GM18909 (cell line): Measurements from ENCODE around the gene SLC12A9.
A peak's percentile ranks its signal among the peaks of the same experiment; 100 is the strongest.

ENCODE experiments used
- ATAC-seq: cut with Tn5 transposase; IDR thresholded peaks from one replicate; pipeline ENCODE4 v1.9.1; 2021; ENCODE audit warnings: mild to moderate bottlenecking; ENCODE audit not compliant: unreplicated experiment, poor library complexity

SLC12A9 gene

DNA sequence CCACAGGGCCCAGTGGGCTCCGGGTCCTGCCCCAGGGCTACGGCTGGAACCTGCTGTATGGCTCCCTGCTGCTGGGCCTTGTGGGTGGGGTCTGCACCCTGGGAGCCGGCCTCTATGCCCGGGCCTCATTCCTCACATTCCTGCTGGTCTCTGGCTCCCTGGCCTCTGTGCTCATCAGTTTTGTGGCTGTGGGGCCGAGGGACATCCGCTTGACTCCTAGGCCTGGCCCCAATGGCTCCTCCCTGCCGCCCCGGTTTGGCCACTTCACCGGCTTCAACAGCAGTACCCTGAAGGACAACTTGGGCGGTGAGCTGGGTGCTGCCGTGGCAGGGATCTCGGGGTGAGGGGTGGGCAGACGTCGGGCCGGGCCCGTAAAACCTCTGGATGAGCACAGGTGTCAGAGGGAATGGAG, 4.4 kb downstream of the SLC12A9 start:
- no peak for ATAC-seq

DNA sequence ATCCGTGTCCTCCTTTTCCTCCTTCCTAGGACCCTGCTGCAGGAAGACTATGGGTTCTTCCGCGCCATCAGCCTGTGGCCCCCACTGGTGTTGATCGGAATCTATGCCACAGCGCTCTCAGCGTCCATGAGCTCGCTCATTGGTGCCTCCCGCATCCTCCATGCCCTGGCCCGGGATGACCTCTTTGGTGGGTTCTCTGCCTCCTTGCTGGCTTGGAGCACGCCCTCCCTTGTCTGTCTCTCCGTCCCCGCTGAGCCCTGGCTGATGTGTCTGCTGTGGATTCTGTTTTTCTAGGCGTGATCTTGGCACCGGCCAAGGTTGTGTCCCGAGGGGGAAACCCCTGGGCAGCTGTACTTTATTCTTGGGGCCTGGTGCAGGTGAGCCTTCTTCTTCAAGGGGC, 7.3 kb downstream of the SLC12A9 start:
- no peak for ATAC-seq

DNA sequence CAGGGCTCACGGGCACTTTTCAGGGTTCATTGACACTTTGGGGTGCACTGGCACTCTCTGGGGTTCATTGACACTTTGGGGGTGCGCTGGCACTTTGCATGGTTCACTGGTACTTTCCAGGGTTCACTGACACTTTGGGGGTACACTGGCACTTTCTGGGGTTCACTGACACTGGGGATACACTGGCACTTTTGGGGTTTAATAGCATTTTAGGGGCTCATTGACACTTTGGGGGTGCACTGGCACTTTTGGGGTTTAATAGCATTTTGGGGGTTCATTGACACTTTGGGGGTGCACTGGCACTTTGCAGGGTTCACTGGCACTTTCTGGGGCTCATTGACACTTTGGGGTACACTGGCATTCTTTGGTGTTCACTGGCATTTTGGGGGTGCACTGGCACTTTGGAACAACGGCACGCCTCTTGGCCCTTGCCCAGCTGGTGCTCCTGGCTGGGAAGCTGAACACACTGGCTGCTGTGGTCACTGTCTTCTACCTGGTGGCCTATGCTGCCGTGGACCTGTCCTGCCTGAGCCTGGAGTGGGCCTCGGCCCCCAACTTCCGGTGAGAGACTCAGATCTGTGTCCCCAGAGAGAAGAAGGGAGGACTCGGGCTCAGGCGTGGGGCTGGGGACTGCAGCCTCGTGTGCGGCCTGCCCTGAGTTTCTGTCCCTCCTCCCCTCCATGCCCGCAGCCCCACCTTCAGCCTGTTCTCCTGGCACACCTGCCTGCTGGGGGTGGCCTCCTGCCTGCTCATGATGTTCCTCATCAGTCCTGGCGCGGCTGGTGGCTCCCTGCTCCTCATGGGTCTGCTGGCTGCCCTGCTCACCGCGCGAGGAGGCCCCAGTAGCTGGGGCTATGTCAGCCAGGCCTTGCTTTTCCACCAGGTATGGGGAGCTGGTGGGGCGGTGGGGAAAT, 8.4 kb downstream of the SLC12A9 start:
- ATAC-seq = no peak

DNA sequence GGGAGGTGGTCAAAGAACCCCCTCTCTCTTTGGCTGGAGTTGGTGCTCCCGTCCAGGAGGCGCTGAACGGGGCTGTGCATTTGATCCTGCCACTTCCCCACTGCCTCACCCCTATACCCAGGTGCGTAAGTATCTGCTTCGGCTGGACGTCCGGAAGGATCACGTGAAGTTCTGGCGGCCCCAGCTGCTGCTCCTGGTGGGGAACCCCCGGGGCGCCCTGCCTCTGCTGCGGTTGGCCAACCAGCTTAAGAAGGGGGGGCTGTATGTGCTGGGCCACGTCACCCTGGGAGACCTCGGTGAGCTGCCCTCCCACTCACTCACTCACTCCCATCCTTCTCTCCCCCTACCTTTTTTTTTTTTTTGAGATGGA, 9.1 kb downstream of the SLC12A9 start:
- ATAC-seq = no peak

DNA sequence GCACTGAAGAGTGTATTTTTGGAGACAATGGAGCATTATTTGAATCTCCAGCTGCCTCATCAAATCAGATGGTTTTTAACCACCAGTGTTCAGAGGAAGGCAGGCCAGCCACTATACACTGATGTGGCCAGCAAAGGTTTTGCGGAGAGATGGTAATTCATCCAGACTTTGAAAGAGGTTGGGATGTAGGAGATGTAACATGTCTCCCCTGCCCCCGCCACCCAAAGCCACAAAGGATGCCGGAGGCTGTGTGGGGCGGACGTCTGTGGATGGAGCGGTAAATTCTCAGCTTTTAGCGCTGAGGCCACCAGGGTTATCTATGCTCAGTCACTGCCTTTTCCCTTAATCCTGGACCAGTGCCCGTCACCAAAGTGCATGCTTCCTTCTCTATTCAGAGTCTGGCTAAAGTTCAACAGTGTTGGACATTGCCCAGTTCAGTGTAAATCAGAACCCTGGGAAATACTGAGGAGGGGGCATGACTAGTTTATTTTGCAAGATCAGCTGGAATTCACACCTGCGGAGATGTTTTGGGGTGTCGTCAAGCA, 11.0 kb downstream of the SLC12A9 start:
- ATAC-seq = no peak

DNA sequence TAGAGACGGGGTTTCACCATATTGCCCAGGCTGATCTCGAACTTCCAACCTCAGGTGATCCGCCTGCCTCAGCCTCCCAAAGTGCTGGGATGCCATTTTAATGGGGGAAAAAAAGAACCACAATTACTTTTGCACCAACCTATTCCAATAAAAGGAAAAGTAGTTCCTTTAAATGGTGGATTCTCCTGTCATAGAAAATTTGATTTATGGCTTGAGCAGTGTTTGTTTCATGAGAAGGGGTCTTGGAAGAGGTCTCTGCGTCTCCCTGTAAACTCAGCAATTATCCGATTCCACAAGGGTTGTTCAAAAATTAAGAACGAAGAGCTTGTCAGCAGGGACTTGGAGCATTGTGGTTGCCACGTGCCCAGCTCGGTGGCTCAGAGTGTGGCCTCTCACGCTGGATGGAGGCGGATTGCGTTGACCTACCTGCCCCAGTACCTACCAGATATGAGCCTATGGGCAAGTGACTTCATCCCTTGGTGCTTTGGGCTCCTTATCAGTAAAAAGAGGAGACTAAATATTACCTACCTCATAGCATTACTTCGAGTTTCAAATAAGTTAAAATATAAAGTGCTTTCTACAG, 11.8 kb downstream of the SLC12A9 start:
- ATAC-seq = no peak

DNA sequence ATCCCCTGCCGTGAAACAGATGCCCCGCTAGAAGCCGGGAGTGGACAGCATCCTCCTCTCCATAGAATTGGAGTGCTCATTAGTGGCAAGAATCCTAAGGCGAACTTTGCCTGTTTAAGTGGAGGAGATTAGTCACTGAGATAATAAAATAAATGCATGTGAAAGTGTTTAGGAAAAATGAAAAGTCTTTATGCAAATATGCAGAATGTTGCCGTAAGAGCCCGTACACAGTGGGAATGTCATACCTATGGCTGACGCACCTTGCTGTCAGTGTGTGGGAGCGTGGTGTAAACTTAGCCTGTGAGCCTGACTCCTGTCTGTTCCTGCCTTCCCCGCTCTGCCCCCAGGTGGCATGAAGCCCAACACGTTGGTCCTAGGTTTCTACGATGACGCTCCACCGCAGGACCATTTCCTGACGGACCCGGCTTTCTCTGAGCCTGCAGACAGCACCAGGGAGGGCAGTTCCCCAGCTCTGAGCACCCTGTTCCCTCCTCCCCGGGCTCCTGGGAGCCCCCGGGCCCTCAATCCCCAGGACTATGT, 12.9 kb downstream of the SLC12A9 start:
- no peak for ATAC-seq

DNA sequence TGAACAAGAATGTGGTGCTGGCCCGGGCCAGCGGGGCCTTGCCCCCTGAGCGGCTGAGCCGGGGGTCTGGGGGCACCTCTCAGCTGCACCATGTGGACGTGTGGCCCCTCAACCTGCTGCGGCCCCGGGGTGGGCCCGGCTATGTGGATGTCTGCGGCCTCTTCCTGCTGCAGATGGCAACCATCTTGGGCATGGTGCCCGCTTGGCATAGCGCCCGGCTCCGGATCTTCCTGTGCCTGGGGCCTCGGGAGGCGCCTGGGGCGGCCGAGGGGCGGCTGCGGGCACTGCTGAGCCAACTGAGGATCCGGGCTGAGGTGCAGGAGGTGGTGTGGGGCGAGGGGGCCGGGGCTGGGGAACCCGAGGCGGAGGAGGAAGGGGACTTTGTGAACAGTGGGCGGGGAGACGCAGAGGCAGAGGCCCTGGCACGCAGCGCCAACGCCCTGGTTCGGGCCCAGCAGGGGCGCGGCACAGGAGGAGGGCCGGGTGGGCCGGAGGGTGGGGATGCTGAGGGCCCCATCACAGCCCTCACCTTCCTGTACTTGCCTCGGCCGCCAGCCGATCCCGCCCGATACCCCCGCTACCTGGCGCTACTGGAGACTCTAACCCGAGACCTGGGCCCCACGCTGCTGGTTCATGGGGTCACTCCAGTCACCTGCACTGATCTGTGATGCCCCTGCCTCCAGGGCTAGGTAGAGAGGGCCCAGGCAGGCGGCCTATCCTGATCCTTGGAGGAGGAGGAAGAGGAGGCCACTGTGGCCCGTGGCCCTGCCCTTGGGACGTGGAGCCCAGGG, 13.6 kb downstream of the SLC12A9 start:
- no peak for ATAC-seq

DNA sequence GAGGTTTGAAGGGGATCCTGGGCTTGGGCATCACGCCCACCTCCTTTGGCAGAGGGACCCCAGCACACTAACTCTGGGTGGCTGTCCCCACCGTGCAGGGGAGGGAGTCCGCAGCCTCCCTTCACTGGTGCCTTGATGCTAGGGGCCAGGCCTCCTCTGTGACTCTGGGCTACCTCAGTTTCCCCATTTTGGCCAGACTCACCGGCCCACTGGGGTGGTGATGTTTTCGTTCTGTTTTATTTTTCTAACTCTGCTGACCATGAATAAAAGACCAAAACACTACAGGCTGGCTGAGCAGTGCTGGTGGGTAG, 14.2 kb downstream of the SLC12A9 start:
- ATAC-seq = no peak

DNA sequence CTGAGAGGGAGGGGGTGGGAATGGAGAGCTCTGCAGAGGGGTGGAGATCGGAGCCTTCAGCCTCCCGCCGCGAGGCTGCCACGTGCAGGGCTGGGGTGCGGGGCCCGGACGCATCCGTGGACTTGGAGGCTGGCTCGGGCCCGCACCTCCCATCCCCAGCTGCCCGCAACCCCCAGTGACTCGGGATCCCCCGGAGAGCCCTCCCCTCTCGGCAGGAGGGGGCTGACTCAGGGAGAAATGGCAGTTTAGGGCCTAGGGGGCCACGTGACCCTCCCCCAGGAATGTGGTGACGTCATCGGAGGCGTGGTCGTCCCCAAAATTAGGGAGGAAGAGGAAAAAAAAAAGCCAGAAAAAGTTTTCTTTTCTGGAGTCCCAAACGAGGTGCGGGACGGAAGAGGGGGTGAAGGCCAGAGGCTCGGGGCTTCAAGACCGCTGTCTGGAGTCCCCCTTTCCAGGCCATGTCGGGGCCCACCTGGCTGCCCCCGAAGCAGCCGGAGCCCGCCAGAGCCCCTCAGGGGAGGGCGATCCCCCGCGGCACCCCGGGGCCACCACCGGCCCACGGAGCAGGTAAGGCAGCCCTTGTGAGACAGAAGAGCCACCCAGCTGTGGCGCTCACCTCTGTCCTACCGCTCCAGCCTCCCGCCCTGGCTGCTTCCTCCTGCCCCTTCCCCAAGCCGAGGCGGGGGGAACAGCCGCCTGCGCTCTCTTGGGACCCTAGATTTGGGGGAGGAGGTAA, 14.7 kb downstream of the SLC12A9 start, which contains the start of gene TRIP6:
Gene TRIP6, plus strand, starts transcription at position 348 of the 736 bp plus-strand sequence. Its CDS starts 111 bp downstream, at position 459.
- ATAC-seq = peak; percentile 56

DNA sequence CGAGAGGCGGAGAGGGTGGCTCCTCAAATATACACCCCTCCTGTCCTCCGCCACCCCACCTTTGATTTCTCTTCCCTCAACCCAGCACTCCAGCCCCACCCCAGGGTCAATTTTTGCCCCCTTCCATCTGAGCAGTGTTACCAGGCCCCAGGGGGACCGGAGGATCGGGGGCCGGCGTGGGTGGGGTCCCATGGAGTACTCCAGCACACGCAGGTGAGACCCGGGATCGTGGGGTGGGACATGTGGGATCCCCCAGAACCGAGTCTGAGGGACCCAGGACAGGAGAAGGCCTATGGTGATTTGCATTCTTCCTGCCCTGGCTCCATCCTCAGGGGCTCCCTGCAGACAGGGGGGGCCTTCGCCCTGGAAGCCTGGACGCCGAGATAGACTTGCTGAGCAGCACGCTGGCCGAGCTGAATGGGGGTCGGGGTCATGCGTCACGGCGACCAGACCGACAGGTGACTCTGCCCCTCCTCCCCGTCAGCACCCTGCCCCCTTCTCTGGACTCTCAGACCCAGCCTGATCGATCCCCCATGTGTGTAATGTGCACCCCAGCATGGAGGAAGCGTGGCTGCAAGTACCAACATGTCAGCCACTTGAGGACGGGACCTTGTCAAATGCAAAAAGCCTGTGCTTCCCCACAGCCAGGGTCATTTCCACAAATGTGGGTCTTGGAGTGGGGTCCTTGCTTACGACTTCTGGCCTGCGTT, 15.4 kb downstream of the SLC12A9 start:
- peak; percentile 27 for ATAC-seq

DNA sequence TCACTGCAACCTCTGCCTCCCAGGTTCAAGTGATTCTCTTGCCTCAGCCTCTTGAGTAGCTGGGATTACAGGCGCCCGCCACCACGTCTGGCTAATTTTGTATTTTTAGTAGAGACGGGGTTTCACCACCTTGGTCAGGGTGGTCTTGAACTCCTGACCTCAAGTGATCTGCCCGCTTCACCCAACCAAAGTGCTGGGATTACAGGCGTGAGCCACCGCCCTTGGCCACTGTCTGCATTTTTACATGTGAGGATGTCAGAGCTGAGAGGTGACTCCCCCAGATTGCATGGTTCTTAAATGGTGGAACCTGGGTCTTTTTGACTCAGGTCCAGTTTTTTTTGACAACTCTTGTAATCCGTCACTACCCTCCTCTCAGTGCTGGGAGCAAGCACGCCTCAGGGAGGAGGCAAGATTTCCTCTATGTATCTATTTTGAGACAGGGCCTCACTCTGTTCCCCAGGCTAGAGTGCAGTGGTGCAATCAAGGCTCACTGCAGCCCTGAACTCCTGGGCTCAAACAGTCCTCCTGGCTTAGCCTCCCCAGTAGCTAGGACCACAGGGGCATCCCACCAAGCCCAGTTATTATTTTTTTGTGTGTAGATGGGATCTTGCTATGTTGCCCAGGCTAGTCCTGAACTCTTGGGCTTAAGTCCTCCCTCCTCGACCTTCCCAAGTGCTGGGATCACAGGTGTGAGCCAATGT, 21.2 kb downstream of the SLC12A9 start:
- no peak for ATAC-seq

DNA sequence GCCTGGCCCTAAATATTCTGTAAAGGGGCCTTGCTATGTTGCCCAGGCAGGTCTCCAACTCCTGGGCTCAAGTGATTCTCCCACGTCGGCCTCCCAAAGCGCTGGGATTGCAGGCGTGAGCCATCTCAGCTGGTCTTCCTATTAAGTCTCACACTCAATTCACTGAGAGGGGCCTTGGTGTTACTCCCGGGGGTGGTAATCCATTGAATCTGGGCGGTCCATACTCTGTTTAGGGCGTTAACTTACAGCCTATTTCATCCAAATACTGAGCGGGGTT, 21.7 kb downstream of the SLC12A9 start:
- no peak for ATAC-seq

DNA sequence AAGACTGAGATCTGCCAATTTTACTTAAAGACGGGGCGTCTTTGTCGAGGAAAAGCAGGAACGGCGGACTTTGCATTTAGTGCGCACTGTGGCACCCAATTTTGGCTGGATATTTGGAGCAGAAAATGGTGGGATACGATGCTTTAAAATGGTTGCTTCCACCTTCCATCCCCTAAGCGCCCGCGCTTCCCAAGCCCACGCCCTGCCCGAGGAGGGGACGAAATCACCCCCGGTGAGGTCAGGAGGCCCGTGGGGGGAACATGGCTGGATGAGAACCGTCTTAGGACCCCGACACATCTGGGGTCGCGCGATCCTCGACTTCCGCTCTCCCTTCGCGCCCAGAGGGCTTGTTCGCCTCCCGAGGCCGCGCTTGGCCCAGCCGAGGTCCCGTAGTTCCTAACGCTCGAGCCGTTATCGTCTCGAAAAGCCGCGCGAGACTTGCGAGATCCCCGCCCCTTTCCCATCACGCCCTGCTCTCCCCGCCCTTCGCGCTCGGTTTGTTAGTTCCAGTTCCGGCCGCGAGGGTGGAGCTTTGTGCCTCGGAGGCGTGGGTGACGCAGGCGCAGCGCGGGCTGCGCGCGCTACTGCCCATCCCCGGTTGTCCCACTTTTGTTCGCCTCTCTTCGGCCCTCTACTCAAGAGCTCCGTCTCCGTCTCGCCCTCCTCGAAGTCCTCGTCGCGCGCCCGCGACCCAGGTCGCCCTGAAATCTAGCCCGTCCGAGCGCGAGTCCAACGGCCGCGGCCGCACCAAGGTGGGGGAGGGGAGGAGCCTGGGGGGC, 22.3 kb downstream of the SLC12A9 start, which contains the start of gene SRRT:
Gene SRRT, plus strand, starts transcription at position 527 of the 779 bp plus-strand sequence. CDS start 488 bp downstream, outside the sequence.
- peak; percentile 89 for ATAC-seq

DNA sequence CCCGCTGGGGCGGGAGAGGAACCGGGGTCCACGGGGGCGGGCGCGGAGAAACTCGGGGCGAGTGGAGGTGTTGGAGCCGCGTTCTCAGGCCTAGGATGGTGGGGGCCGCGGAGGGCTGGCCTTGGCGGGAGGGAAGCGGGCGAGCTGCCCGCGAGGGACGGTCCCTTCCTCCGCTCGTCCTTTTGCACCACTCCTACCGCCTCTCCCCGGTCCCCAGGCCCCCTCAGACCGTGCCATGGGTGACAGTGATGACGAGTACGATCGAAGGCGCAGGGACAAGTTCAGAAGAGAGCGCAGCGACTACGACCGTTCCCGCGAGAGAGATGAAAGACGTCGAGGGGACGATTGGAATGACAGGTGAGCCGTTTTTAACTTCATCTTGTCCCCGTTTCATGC, 22.8 kb downstream of the SLC12A9 start:
- ATAC-seq = peak; percentile 30

DNA sequence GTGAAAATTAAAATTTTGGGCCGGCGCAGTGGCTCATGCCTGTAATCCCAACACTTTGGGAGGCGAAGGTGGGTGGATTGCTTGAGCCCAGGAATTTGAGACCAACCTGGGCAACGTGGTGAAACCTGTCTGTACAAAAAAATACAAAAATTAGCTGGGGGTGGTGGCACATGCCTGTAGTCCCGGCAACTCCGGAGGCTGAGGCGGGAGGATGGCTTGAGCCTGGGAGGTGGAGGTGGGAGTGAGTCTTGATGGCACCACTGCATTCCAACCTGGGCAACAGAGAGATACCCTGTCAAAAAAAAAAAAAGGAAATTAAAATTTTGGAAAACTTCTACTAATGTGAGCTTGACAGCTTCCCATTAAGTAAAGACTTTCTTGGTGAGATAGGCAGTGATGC, 25.5 kb downstream of the SLC12A9 start:
- ATAC-seq = no peak

DNA sequence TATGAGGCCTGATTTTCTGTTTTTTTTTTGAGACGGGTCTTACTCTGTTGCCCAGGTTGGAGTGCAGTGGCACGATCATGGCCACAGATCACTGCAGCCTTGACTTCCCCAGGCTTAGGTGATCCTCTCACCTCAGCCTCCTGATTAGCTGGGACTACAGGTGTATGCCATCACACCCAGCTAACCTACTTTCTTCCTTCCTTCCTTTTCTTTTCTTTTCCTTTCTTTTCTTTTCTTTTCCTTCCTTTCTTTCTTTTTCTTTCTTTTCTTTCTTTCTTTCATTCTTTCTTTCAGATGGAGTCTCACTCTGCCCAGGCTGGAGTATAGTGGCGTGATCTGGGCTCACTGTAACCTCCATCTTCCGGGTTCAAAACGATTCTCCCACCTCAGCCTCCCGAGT, 26.2 kb downstream of the SLC12A9 start:
- ATAC-seq = no peak

DNA sequence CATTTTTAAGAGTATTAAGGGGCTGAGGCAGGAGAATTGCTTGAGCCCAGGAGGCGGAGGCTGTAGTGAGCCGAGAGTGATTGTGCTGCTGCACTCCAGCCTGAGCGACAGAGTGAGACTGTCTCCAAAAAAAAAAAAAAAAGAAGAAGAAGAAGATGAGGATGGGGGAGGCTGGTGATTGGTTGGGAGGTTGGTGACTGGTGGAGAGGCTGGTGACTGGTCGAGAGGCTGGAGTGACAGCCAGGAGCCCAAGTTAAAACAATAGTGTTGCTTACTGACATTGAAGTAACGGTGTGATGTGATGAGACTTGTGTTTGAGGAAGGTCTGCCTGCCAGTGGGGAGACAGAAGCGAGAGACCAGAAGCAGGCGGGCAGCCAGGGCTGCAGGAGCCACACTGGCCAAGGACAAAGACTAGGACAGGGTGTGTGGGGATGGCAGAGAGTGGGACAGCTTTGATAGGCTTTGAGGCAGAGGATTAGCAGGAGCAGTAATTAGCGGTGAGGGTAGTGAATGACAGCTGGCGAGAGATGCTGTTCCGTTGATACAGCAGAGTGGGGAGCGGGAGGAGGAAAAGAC, 27.3 kb downstream of the SLC12A9 start:
- no peak for ATAC-seq
